GM12878 (cell line): ENCODE data around the gene IRF6. TPM values are rescaled to one million over a fixed set of nuclear protein-coding genes. Genes with fewer than 3 reads are reported as not detected.

Source experiments
- ATAC-seq: fragments of 200-7000 bp; cut with Tn5 transposase; 3 replicates; pipeline ENCODE4 v1.9.1; 2020; ENCODE audit warnings: mild to moderate bottlenecking, moderate library complexity
- BruUV-seq: library from RNA; stranded (reverse); fragments of 400-500 nt; replicated peaks from 2 replicates; lab custom pipeline; 2021; lab: Mats Ljungman, UMichigan
- CTCF ChIA-PET: fragments of 300-600 bp; sonication (Branson Sonifier 250); formaldehyde crosslinking; extraction: SDS; loops from one replicate; lab custom pipeline; 2021; ENCODE audit warnings: inconsistent platforms; lab: Yijun Ruan, JAX
- POLR2A ChIA-PET: fragments of 350-600 bp; formaldehyde crosslinking; extraction: SDS; loops from one replicate; lab custom pipeline; 2021; ENCODE audit warnings: inconsistent platforms; lab: Charles Lee
- RAD21 ChIA-PET: fragments of 300-600 bp; sonication (Branson Sonifier 250); formaldehyde crosslinking; loops from one replicate; lab custom pipeline; 2023; ENCODE audit warnings: antibody characterized with exemption; ENCODE audit not compliant: unreplicated experiment; lab: Charles Lee
- SMC1A ChIA-PET: fragments of 300-600 bp; sonication (Branson Sonifier 250); formaldehyde crosslinking; loops from one replicate; lab custom pipeline; 2023; ENCODE audit not compliant: unreplicated experiment, uncharacterized antibody; lab: Charles Lee
- DNase-seq: peaks from one replicate; pipeline ENCODE4 v3.0.0-alpha.2; 2011; ENCODE audit warnings: low read depth, low spot score
- FAIRE-seq: peaks from 3 replicates; lab custom pipeline; 2011; peaks lifted over from hg19 to GRCh38; lab: Jason Lieb, UNC
- H2AFZ ChIP-seq: 2 replicates; pipeline ENCODE4 v1.6.0; 2011; ENCODE audit warnings: low read depth, low read length, control low read depth; ENCODE audit not compliant: control insufficient read depth
- H3K27ac ChIP-seq: 2 replicates; pipeline ENCODE4 v1.5.1; 2011; ENCODE audit warnings: control low read depth; ENCODE audit not compliant: control insufficient read depth, insufficient read depth
- H3K27me3 ChIP-seq, 2 experiments: replicated peaks in 1 of 2; 2 replicates each; pipeline versions ENCODE4 v1.6.0 to v1.6.1; 2011; ENCODE audit warnings: low read length in 1 of 2; ENCODE audit not compliant: control insufficient read depth in 2 of 2, insufficient read depth in 2 of 2
- H3K36me3 ChIP-seq, 2 experiments: 2 replicates each; pipeline ENCODE4 v1.5.1; 2011; ENCODE audit warnings: low read length in 1 of 2; ENCODE audit not compliant: control insufficient read depth in 2 of 2, insufficient read depth in 2 of 2
- H3K4me1 ChIP-seq: 2 replicates; pipeline ENCODE4 v1.6.1; 2011; ENCODE audit warnings: mild to moderate bottlenecking, low read length, moderate library complexity, mixed read lengths; ENCODE audit not compliant: control insufficient read depth, insufficient read depth
- H3K4me2 ChIP-seq: 2 replicates; pipeline ENCODE4 v1.6.0; 2011; ENCODE audit warnings: control low read depth; ENCODE audit not compliant: control insufficient read depth, insufficient read depth
- H3K4me3 ChIP-seq: fragments of 200-600 bp; sonication (generic); 2 replicates; pipeline ENCODE4 v1.5.1; 2016
- H3K79me2 ChIP-seq: 2 replicates; pipeline ENCODE4 v1.6.0; 2011; ENCODE audit warnings: low read length; ENCODE audit not compliant: control insufficient read depth, insufficient read depth
- H3K9ac ChIP-seq: 2 replicates; pipeline ENCODE4 v1.8.0; 2011; ENCODE audit warnings: low read length, control low read depth, mixed read lengths; ENCODE audit not compliant: control insufficient read depth, insufficient read depth
- H3K9me3 ChIP-seq: replicated peaks from 3 replicates; pipeline ENCODE4 v1.5.1; 2011; ENCODE audit warnings: mild to moderate bottlenecking, low read length; ENCODE audit not compliant: control insufficient read depth, insufficient read depth
- H4K20me1 ChIP-seq: 2 replicates; pipeline ENCODE4 v1.6.0; 2011; ENCODE audit not compliant: control insufficient read depth, insufficient read depth
- CHD4 ChIP-seq: fragments of 200-600 bp; sonication (generic); IDR thresholded peaks from 2 replicates; pipeline ENCODE4 v1.6.1; 2016; ENCODE audit warnings: mild to moderate bottlenecking
- CREB1 ChIP-seq: IDR thresholded peaks from 2 replicates; pipeline ENCODE4 v1.6.1; 2012; ENCODE audit warnings: low read depth, mild to moderate bottlenecking, inconsistent platforms
- IKZF1 ChIP-seq: fragments of 450-650 bp; conservative IDR thresholded peaks from 2 replicates; pipeline ENCODE4 v1.6.1; 2017; ENCODE audit warnings: antibody characterized with exemption, mild to moderate bottlenecking
- MXI1 ChIP-seq: fragments of 150-350 bp; IDR thresholded peaks from 2 replicates; pipeline ENCODE4 v1.6.1; 2011; ENCODE audit warnings: low read depth, mild to moderate bottlenecking, inconsistent platforms, low read length, improper control_type of control experiment
- SKIL ChIP-seq: fragments of 450-650 bp; IDR thresholded peaks from 2 replicates; pipeline ENCODE4 v1.6.1; 2017; ENCODE audit warnings: mild to moderate bottlenecking, low read depth, inconsistent platforms; ENCODE audit not compliant: poor library complexity, severe bottlenecking
- SP1 ChIP-seq: IDR thresholded peaks from one replicate; pipeline ENCODE4 v1.6.1; 2011; ENCODE audit warnings: low read depth, low read length
- TCF12 ChIP-seq: IDR thresholded peaks from 2 replicates; pipeline ENCODE4 v1.6.1; 2011; ENCODE audit warnings: low read depth, mild to moderate bottlenecking, low read length
- WGBS: methylation state at CpG from one replicate; pipeline ENCODE4 v1.1.6; 2016; ENCODE audit warnings: low lambda C conversion rate; ENCODE audit not compliant: insufficient replicate concordance, insufficient coverage; ENCODE audit errors: missing lambda C conversion rate; 5-methylcytosine and 5-hydroxymethylcytosine counted together
- in situ Hi-C: fragments of 300-500 bp; cut with MboI; formaldehyde crosslinking; loops from 9 replicates; pipeline ENCODE4 v1.14.3; 2018; ENCODE audit warnings: mixed read lengths
- intact Hi-C: fragments of 100-400 bp; cut with micrococcal nuclease; formaldehyde crosslinking; loops from one replicate; pipeline ENCODE4 v1.14.2; 2022; ENCODE audit not compliant: unreplicated experiment
- polyA plus RNA-seq, 11 experiments: library from polyadenylated mRNA; depleted of rRNA in 4 of 11; unstranded in 6 of 11; stranded (reverse) in 5 of 11; fragments of >200 nt; fragmentation: Nextera tagmentation in 4 of 11; fragmentation: Illumina TruSeq in 1 of 11; extraction: Ambion mirVana in 4 of 11; extraction: Trizol in 1 of 11; gene quantifications; 1 replicate in 1 of 11; 2 replicates in 10 of 11; pipeline versions ENCODE4 v1.2.1 to v1.2.3, GENCODE V29; 2011 to 2016; ENCODE audit warnings: inconsistent platforms in 2 of 11, missing spikeins in 2 of 11, low read depth in 1 of 11
- total RNA-seq, 4 experiments: library from RNA; depleted of rRNA in 3 of 4; stranded (reverse); fragments of >200 nt in 3 of 4; fragmentation: Illumina TruSeq in 1 of 4; extraction: Trizol in 1 of 4; gene quantifications; 2 replicates each; pipeline versions ENCODE4 v1.2.1 to v1.2.3, GENCODE V29; 2013 to 2021
- TF ChIP-seq, protein P1 (sequence below): fragments of 150-350 bp; IDR thresholded peaks from 2 replicates; pipeline ENCODE4 v1.6.1; 2016; ENCODE audit warnings: low read depth, low read length

Gene IRF6
- total and polyA plus RNA-seq, 10 of the 15 experiments (the other 5 are each of a cell fraction or from before 2014, with no cell fraction given) = 0.04 to 0.50 (median 0.09) TPM; not detected in 1

GRCh38 chr1:209819058-209819457 is 13.1 kb upstream of the IRF6 start:
- ChIA-PET RAD21 (interaction anchor here (1.2 kb wide), 1 partner anchor 50 kb away, joined by 4 read pairs; no protein-coding TSS in a partner anchor), SMC1A (interaction anchor here (1.4 to 5.2 kb wide), 2 partner anchors 33 to 53 kb away, joined by 6 to 24 read pairs; no protein-coding TSS in a partner anchor), CTCF (interaction anchor here (0.6 to 7.4 kb wide), 6 partner anchors 9 to 46 kb away, joined by 4 to 72 read pairs (median 4); partner anchors contain the start of genes C1orf74 and UTP25), POLR2A (interaction anchor here (0.7 to 1.1 kb wide), 2 partner anchors 8 to 1936 kb away, joined by 3 to 5 read pairs; partner anchors contain the start of gene UTP25)
- H3K4me1 ChIP-seq = no peaks in the 10 kb centered on the region
- FAIRE-seq (no peak), DNase-seq (no peak), ATAC-seq (no peak)
- no peaks in the 10 kb centered on the region for H3K36me3 ChIP-seq
- no peaks in the 10 kb centered on the region; a peak in 1 of 4 replicates for H3K27me3 ChIP-seq
- H3K4me3 ChIP-seq = no peak overlapping the region
- H3K27ac ChIP-seq = no peak overlapping the region
- H3K9ac ChIP-seq = no peak overlapping the region
- H4K20me1 ChIP-seq = no peaks in the 10 kb centered on the region
- intact Hi-C loops = no loop called here
- no peak overlapping the region for H2AFZ ChIP-seq
- no TSS peak for BruUV-seq
- TF ChIP-seq SP1 = no peak
- no peak for TF ChIP-seq IKZF1
- TF ChIP-seq SKIL = no peak
- no peak for TF ChIP-seq CREB1
- TF ChIP-seq MXI1 = no peak
- no peak for TF ChIP-seq CHD4
- TF ChIP-seq, protein P1, sequence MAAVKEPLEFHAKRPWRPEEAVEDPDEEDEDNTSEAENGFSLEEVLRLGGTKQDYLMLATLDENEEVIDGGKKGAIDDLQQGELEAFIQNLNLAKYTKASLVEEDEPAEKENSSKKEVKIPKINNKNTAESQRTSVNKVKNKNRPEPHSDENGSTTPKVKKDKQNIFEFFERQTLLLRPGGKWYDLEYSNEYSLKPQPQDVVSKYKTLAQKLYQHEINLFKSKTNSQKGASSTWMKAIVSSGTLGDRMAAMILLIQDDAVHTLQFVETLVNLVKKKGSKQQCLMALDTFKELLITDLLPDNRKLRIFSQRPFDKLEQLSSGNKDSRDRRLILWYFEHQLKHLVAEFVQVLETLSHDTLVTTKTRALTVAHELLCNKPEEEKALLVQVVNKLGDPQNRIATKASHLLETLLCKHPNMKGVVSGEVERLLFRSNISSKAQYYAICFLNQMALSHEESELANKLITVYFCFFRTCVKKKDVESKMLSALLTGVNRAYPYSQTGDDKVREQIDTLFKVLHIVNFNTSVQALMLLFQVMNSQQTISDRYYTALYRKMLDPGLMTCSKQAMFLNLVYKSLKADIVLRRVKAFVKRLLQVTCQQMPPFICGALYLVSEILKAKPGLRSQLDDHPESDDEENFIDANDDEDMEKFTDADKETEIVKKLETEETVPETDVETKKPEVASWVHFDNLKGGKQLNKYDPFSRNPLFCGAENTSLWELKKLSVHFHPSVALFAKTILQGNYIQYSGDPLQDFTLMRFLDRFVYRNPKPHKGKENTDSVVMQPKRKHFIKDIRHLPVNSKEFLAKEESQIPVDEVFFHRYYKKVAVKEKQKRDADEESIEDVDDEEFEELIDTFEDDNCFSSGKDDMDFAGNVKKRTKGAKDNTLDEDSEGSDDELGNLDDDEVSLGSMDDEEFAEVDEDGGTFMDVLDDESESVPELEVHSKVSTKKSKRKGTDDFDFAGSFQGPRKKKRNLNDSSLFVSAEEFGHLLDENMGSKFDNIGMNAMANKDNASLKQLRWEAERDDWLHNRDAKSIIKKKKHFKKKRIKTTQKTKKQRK = no peak
- no peak for TF ChIP-seq TCF12
- H3K79me2 ChIP-seq = no peaks in the 10 kb centered on the region
- in situ Hi-C loops = no loop called here
- H3K9me3 ChIP-seq = no peaks in the 10 kb centered on the region
- H3K4me2 ChIP-seq = no peak overlapping the region
- WGBS = 0% methylated on average over 1 of the region's 1 CpG
